ENCODE data around the gene LIPM. TPM values are rescaled to one million over a fixed set of nuclear protein-coding genes. Genes with fewer than 3 reads are reported as not detected.

LIPM gene
- total and polyA plus RNA-seq, 2 of the 13 experiments (the other 11 are each of a cell fraction or from before 2014, with no cell fraction given) = not detected

Other genes with a start within 250 kb of the LIPM start
- not detected in 2 replicates for gene RNLS, start 219.4 kb upstream of the LIPM start, total RNA-seq (2016; rRNA removed; fragmentation: Illumina TruSeq; extraction: Trizol)
- not detected in 2 replicates for gene RNLS, start 219.4 kb upstream of the LIPM start, polyA plus RNA-seq (2011; rRNA removed)
- gene LIPJ, start 216.0 kb upstream of the LIPM start, total RNA-seq (2016; rRNA removed; fragmentation: Illumina TruSeq; extraction: Trizol) = not detected in 2 replicates
- gene LIPJ, start 216.0 kb upstream of the LIPM start, polyA plus RNA-seq (2011; rRNA removed) = not detected in 2 replicates
- not detected in 2 replicates for gene LIPF, start 138.3 kb upstream of the LIPM start, total RNA-seq (2016; rRNA removed; fragmentation: Illumina TruSeq; extraction: Trizol)
- not detected in 2 replicates for gene LIPF, start 138.3 kb upstream of the LIPM start, polyA plus RNA-seq (2011; rRNA removed)
- gene LIPK, start 96.5 kb upstream of the LIPM start, total RNA-seq (2016; rRNA removed; fragmentation: Illumina TruSeq; extraction: Trizol) = not detected in 2 replicates
- gene LIPK, start 96.5 kb upstream of the LIPM start, polyA plus RNA-seq (2011; rRNA removed) = not detected in 2 replicates
- gene LIPN, start 42.7 kb upstream of the LIPM start, total RNA-seq (2016; rRNA removed; fragmentation: Illumina TruSeq; extraction: Trizol) = not detected in 2 replicates
- gene LIPN, start 42.7 kb upstream of the LIPM start, polyA plus RNA-seq (2011; rRNA removed) = not detected in 2 replicates
- not detected in 2 replicates for gene ANKRD22, start 49.1 kb downstream of the LIPM start, total RNA-seq (2016; rRNA removed; fragmentation: Illumina TruSeq; extraction: Trizol)
- not detected in 2 replicates for gene ANKRD22, start 49.1 kb downstream of the LIPM start, polyA plus RNA-seq (2011; rRNA removed)
- 1.5 and 1.6 TPM in 2 replicates for gene STAMBPL1, start 77.5 kb downstream of the LIPM start, total RNA-seq (2016; rRNA removed; fragmentation: Illumina TruSeq; extraction: Trizol)
- 1.0 and 1.4 TPM in 2 replicates for gene STAMBPL1, start 77.5 kb downstream of the LIPM start, polyA plus RNA-seq (2011; rRNA removed)
- 58.1 and 59.9 TPM in 2 replicates for gene ACTA2, start 150.0 kb downstream of the LIPM start, total RNA-seq (2016; rRNA removed; fragmentation: Illumina TruSeq; extraction: Trizol)
- gene ACTA2, start 150.0 kb downstream of the LIPM start, polyA plus RNA-seq (2011; rRNA removed) = 21.8 and 25.1 TPM in 2 replicates
- 15.0 and 17.9 TPM in 2 replicates for gene FAS, start 188.1 kb downstream of the LIPM start, total RNA-seq (2016; rRNA removed; fragmentation: Illumina TruSeq; extraction: Trizol)
- 4.3 and 5.9 TPM in 2 replicates for gene FAS, start 188.1 kb downstream of the LIPM start, polyA plus RNA-seq (2011; rRNA removed)